HUES48 (cell line): ENCODE measurements around the gene SIX4.

Experiments used
- H3K27ac ChIP-seq: one replicate; pipeline ENCODE4 v1.7.0; 2013; ENCODE audit warnings: low read depth, low read length, inconsistent platforms
- H3K27me3 ChIP-seq: 2 replicates; pipeline ENCODE4 v1.6.1; 2013; ENCODE audit warnings: mild to moderate bottlenecking, low read length; ENCODE audit not compliant: control insufficient read depth, insufficient read depth
- H3K36me3 ChIP-seq: 2 replicates; pipeline ENCODE4 v1.6.1; 2013; ENCODE audit warnings: low read length; ENCODE audit not compliant: control insufficient read depth, insufficient read depth
- H3K4me1 ChIP-seq: 2 replicates; pipeline ENCODE4 v1.6.1; 2013; ENCODE audit warnings: mild to moderate bottlenecking, low read length; ENCODE audit not compliant: control insufficient read depth, insufficient read depth
- H3K4me3 ChIP-seq: 2 replicates; pipeline ENCODE4 v1.5.1; 2013; ENCODE audit warnings: mild to moderate bottlenecking, low read depth, low read length
- H3K9ac ChIP-seq: 2 replicates; pipeline ENCODE4 v1.6.1; 2013; ENCODE audit warnings: mild to moderate bottlenecking, low read depth, low read length, moderate library complexity
- H3K9me3 ChIP-seq: 2 replicates; pipeline ENCODE4 v1.6.1; 2013; ENCODE audit warnings: low read length; ENCODE audit not compliant: control insufficient read depth, insufficient read depth

The SIX4 gene

DNA sequence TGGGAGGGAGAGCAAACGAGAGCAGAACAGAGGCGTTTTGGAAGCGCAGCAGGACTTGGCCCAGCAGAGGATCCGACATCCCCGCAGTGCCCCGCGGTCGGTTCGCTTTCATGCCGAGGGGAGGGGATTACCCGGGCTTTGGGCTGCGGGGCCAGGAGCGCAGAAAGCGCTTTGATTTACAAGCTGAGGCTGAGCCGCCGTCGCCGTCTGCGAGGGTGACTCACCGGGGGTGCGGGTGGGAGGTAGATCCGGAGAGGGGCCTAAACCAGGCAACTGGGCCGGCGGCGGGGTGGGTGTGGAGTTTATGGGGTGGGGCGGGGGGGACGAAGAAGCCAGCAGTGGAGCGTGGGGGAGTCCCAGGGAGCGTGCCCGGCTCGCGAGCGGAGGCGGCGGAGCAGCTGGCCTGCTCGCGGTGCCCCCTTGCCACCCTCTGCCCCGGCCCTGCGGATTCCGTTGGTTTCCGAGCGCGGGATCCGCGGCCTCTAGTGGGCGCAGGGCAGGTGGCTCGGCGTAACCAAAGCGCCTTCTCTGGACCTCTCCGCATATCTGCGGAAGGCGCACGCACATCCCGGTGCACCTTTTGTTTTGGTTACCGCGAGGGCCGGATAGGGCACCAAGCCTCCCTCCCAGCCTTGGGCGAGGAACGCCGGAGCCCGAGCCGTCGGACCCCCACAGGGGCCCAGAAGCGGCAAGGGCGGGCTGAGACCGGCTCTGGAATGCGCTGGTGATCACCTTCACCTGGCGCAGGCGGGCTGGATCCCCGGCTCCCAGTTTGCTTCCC, 2.6 kb downstream of the SIX4 start:
- peak overlapping the region; percentile 89 for H3K27ac ChIP-seq
- H3K4me1 ChIP-seq, result peaks cover 18% of the 10 kb centered on the region
- peak overlapping the region; percentile 81 for H3K4me3 ChIP-seq
- H3K9ac ChIP-seq, result peak overlapping the region; percentile 67
- peaks cover 37% of the 10 kb centered on the region for H3K36me3 ChIP-seq
- no peaks in the 10 kb centered on the region for H3K9me3 ChIP-seq
- no peaks in the 10 kb centered on the region for H3K27me3 ChIP-seq

DNA sequence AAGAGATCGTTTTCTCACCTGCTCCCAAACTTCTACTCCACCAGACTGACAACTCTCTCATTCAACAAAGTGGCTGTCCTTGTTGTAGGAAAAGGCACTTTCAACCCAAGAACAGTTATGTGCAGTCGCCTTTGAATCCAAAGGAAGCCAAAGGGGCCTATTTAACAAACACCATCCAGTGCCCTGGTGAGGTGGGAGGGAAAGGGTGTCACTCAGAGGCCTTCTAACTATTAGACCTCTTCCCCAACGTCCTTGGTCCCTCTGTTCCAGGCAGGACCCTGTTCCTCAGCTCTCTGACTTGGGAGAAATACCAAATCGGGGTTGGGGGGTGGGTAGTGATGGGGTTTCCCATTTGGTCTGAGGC, 3.2 kb downstream of the SIX4 start:
- Histone ChIP-seq H3K4me3 (peak overlapping the region; percentile 81), H3K36me3 (peaks cover 37% of the 10 kb centered on the region), H3K4me1 (peaks cover 18% of the 10 kb centered on the region), H3K27me3 (no peaks in the 10 kb centered on the region), H3K9ac (no peak overlapping the region), H3K9me3 (no peaks in the 10 kb centered on the region), H3K27ac (peak overlapping the region; percentile 44)

DNA sequence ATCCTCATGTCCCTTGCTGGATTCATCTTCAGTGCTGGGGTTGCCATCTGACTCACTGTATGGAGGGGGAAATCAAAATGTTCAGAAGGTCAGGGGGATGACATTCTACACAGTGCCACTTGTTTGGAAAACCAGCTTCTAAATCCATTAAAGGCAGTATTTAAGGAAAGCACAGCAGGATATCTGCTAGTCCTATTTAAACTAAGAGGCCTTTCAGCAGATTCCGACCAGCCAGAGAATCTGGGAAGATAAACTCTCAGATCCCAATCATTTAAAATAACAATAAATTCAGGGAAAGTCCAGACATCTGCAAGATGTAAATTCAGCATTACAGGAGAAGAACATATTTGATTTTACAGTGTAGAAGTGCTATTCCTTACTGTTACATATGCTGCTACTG, 3.8 kb downstream of the SIX4 start:
- H3K4me1 ChIP-seq, result peaks cover 18% of the 10 kb centered on the region
- peak overlapping the region; percentile 81 for H3K4me3 ChIP-seq
- no peaks in the 10 kb centered on the region for H3K27me3 ChIP-seq
- H3K27ac ChIP-seq, result peak overlapping the region; percentile 44
- no peaks in the 10 kb centered on the region for H3K9me3 ChIP-seq
- H3K36me3 ChIP-seq, result peaks cover 39% of the 10 kb centered on the region
- no peak overlapping the region for H3K9ac ChIP-seq

DNA sequence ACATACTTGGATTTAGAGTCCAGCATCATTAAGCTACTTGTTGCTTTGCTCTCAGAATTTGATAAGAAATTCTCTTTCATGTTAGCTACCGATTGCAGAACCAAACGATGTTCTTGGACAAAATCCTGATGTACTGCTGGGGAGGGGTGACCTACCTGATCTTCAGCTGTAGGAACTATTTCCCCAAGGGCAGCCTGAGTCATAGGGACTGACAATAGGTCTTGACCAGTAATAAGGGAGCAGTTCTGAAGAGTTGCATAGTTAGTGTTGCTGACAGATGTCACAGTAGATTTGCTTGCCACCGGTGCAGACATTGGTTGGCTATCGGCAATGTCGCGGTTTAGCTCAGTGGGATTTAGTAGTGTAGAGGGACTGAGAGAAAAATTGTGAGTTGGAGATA, 10.6 kb downstream of the SIX4 start:
- Histone ChIP-seq H3K4me1 (peaks cover 7% of the 10 kb centered on the region), H3K27me3 (no peaks in the 10 kb centered on the region), H3K27ac (no peak overlapping the region), H3K36me3 (peaks cover 54% of the 10 kb centered on the region), H3K9me3 (no peaks in the 10 kb centered on the region), H3K9ac (no peak overlapping the region), H3K4me3 (no peak overlapping the region)

DNA sequence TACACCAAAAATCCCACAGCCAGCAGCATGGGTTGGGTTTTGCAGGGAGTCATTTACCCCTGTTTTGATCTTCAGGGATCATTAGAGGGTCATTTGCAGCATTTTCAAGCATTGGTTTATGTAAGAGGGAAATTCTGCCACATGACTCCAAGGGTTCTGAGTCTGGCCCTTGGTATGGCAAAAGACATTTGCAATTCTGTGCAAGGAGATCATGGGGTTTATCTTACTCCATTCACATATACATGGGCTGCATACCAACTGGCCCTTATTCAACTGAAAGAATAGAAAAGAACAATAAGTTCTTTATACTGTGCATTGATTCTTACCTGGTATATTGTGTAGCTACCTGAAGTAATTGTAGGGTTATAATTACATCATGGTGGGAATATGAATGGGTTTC, 13.7 kb downstream of the SIX4 start:
- Histone ChIP-seq H3K4me1 (peaks cover 7% of the 10 kb centered on the region), H3K27ac (peak overlapping the region; percentile 55), H3K36me3 (peaks cover 35% of the 10 kb centered on the region)

DNA sequence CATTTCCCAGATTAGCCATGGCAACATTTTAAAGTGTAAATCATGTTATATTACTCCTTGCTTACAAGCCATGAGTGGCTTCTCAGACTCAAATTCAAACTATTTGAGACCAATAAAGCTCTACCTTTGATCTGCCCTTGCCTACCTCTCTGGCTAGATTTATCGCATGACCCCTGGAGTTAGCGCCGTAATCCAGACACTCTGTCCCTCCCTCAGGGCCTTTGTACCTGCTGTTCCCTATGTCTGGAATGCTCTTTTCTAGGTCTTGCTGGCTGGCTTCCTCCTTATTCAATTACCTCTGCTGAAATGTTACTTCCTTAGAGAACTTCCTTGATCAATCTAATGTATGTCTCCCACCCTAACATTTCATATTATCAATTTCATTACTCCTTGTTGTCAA, 16.3 kb downstream of the SIX4 start:
- Histone ChIP-seq H3K4me1 (peaks cover 7% of the 10 kb centered on the region), H3K4me3 (no peak overlapping the region), H3K36me3 (peaks cover 12% of the 10 kb centered on the region), H3K9me3 (no peaks in the 10 kb centered on the region), H3K27ac (no peak overlapping the region), H3K9ac (no peak overlapping the region), H3K27me3 (no peaks in the 10 kb centered on the region)

More for the DNA sequence above, 13.7 kb downstream of the SIX4 start:
- Histone ChIP-seq H3K9ac (no peak overlapping the region), H3K4me3 (no peak overlapping the region), H3K9me3 (no peaks in the 10 kb centered on the region), H3K27me3 (no peaks in the 10 kb centered on the region)

DNA sequence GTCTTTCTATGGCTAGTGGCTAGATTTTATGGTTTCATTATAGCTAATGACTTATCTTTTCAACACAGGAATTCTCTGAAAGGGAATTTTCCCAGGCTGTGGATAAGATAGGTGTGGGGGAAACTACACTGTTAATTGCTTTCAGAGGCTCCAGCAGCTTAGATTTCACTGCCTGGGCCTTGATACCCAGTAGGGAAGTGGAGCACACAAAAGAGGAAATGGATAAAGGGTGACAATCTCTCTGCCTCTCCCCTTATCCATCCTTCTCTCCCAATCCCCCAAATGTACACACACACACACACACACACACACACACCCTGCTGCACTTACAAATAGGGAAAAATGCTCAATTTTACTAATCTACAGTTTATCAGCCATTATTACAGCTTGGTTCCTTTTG, 19.1 kb downstream of the SIX4 start:
- no peak overlapping the region for H3K9ac ChIP-seq
- H3K27ac ChIP-seq, result no peak overlapping the region
- no peak overlapping the region for H3K4me3 ChIP-seq
- no peaks in the 10 kb centered on the region for H3K9me3 ChIP-seq
- H3K4me1 ChIP-seq, result peaks cover under 1% of the 10 kb centered on the region; the same call in 1 of the 2 replicates
- H3K27me3 ChIP-seq, result no peaks in the 10 kb centered on the region
- H3K36me3 ChIP-seq, result no peaks in the 10 kb centered on the region

DNA sequence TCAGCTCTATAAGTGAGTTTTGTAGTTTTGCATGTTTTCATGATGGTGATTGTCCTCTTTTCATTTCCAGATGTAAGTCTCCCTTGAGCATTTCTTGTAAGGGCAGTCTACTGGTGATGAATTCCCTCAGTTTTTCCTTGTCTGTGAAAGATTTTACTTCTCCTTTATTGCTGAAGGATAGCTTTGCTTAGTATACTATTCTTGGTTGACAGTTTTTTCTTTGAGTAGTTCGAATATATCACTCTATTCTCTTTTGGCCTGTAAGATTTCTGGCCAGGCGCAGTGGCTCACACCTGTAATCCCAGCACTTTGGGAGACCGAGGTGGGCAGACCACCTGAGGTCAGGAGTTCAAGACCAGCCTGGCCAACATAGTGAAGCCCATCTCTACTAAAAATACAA, 23.6 kb downstream of the SIX4 start:
- Histone ChIP-seq H3K36me3 (no peaks in the 10 kb centered on the region), H3K27me3 (no peaks in the 10 kb centered on the region), H3K4me3 (no peak overlapping the region), H3K4me1 (no peaks in the 10 kb centered on the region), H3K27ac (no peak overlapping the region), H3K9ac (no peak overlapping the region), H3K9me3 (no peaks in the 10 kb centered on the region)

DNA sequence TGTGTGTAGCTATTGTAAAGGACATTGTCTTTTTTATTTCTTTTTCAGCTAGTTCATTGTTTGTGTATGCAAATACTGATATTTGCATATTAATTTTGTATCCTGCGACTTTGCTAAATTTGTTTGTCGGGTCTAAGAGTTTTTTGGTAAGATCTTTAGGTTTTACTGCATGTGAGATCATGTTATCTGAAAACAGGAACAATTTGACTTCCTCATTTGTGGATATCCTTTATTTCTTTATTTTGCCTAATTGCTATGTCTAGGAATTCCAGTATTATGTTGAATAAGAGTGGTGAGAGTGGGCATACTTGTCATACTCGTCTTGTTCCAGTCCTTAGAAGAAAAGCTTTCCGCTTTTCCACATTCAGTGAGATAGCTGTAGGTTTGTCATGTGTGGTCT, 28.8 kb downstream of the SIX4 start:
- 0 out of 2 replicates have a peak, but pooled peaks cover 7% of the 10 kb centered on the region for H3K4me1 ChIP-seq
- H3K27me3 ChIP-seq, result no peaks in the 10 kb centered on the region
- H3K9me3 ChIP-seq, result no peaks in the 10 kb centered on the region
- no peak overlapping the region for H3K27ac ChIP-seq
- H3K36me3 ChIP-seq, result no peaks in the 10 kb centered on the region
- no peak overlapping the region for H3K4me3 ChIP-seq
- no peak overlapping the region for H3K9ac ChIP-seq

DNA sequence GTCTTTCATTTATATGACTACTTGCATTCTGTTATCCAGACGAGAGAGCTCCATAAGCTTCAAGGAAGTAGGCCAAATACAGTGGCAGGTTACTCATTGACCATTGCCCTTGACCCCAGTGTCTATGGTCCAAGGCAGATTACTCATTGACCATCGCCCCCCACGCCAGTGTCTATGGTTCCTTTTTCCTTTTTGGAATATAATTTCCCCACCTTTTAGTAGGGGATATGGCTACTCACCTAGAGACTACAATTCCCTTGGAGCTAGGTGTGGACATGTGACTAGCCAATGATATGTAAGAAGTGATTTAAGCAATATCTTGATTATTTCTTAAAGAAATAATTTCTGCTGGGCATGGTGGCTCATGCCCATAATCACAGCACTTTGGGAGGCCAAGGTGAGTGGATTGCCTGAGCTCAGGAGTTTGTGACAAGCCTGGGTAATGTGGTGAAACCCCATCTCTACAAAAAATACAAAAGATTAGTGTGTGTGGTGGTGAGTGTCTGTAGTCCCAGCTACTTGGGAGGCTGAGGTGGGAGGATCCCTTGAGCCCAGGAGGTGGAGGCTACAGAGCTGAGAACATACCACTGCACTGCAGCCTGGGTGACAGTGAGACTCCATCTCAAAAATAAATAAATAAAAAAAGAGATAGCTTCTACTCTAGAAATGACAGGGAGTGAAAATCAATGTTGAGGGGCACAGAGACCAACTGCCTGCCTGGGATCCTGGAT, 32.6 kb downstream of the SIX4 start:
- Histone ChIP-seq H3K27ac (no peak overlapping the region), H3K36me3 (no peaks in the 10 kb centered on the region), H3K27me3 (no peaks in the 10 kb centered on the region), H3K9ac (no peak overlapping the region), H3K4me1 (0 out of 2 replicates have a peak, but pooled peaks cover 7% of the 10 kb centered on the region), H3K9me3 (no peaks in the 10 kb centered on the region), H3K4me3 (no peak overlapping the region)

DNA sequence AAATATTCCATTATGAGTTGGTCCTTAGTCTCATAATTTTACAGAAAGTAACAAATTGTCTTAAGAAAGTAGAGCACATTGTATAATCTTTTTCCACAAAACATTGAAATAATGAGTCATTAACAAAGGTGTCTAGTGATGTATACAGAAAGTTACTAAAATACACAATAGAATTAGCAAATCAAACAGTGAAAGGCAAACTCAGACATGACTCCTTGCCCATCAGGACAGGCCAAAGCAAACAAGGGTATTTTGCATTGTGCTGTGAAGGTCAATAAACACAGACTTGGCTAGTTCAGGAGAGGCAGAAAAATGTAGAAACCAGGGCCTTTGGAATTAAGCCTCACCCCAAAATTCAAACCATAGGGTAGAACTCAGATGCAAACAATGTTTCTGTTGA, 37.3 kb downstream of the SIX4 start:
- Histone ChIP-seq H3K9ac (no peak overlapping the region), H3K36me3 (no peaks in the 10 kb centered on the region), H3K27ac (no peak overlapping the region), H3K9me3 (no peaks in the 10 kb centered on the region), H3K4me3 (no peak overlapping the region), H3K4me1 (no peaks in the 10 kb centered on the region), H3K27me3 (no peaks in the 10 kb centered on the region)
